ENCODE results near the gene SIPA1.

Gene SIPA1

DNA sequence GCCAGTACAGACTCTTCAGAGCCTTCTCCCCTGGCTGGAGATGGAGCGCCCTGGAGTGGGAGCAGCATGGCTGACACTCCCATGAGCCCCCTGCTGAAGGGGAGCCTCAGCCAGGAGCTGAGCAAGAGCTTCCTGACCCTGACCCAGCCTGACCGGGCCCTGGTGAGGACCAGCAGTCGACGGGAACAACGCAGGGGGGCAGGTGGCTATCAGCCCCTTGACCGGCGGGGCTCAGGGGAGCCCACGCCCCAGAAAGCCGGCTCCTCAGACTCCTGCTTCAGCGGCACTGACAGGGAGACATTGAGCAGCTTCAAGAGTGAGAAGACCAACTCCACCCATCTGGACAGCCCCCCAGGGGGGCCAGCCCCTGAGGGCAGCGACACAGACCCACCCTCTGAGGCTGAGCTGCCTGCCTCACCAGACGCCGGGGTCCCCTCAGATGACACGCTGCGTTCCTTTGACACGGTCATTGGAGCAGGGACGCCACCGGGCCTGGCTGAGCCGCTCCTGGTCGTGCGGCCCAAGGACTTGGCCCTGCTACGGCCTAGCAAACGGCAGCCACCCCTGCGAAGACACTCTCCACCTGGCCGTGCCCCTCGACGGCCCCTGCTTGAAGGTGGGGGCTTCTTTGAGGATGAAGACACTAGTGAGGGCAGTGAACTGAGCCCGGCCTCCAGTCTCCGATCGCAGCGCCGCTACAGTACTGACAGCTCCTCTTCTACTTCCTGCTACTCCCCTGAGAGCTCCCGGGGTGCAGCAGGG lies 19.7 kb upstream of the SIPA1 start:
- TF ChIP-seq, protein P1, sequence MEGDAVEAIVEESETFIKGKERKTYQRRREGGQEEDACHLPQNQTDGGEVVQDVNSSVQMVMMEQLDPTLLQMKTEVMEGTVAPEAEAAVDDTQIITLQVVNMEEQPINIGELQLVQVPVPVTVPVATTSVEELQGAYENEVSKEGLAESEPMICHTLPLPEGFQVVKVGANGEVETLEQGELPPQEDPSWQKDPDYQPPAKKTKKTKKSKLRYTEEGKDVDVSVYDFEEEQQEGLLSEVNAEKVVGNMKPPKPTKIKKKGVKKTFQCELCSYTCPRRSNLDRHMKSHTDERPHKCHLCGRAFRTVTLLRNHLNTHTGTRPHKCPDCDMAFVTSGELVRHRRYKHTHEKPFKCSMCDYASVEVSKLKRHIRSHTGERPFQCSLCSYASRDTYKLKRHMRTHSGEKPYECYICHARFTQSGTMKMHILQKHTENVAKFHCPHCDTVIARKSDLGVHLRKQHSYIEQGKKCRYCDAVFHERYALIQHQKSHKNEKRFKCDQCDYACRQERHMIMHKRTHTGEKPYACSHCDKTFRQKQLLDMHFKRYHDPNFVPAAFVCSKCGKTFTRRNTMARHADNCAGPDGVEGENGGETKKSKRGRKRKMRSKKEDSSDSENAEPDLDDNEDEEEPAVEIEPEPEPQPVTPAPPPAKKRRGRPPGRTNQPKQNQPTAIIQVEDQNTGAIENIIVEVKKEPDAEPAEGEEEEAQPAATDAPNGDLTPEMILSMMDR (IDR thresholded peaks at IDR 0.05; ENCODE audit: extremely low read depth, insufficient read depth, missing control alignments): no peak
- in situ Hi-C loops (cut with MboI; ENCODE audit: low pct_unique_long_range_greater_than_20kb, low sequenced_read_pairs, unreplicated experiment): no loop called here

GRCh38 chr11:65618763-65619162 lies 19.1 kb upstream of the SIPA1 start:
- no peak for DNase-seq (ENCODE audit: low spot score)
- TF ChIP-seq, protein P1 (IDR thresholded peaks at IDR 0.05; ENCODE audit: extremely low read depth, insufficient read depth, missing control alignments): no peak
- in situ Hi-C loops (cut with MboI; ENCODE audit: low pct_unique_long_range_greater_than_20kb, low sequenced_read_pairs, unreplicated experiment): no loop called here

More for the DNA sequence above, 19.7 kb upstream of the SIPA1 start:
- DNase-seq (ENCODE audit: low spot score): no peak

DNA sequence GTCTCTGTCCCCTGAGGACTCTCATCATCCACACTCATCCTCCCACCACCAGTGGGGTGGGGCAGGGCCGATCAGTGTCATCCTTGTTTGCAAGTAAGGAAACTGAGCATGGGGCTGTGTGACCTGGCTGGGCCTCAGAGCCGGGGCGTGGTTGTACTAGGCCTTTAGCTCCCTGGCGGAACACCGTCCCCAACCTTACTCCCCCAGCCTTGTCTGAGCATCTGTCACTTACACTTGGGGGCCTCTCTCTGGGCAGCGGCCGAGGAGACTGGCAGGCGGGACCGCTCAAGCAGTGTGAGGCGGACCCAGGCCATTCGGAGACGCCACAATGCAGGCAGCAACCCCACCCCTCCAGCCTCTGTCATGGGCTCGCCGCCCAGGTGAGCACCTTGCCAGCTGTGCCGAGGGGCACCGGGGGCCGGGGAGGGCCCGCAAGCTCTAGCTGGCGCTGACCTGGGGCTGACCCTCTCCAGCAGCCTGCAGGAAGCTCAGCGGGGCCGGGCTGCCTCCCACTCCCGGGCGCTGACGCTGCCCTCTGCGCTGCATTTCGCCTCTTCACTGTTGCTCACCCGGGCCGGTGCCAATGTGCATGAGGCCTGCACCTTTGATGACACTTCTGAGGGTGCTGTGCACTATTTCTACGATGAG lies 18.5 kb upstream of the SIPA1 start:
- in situ Hi-C loops (cut with MboI; ENCODE audit: low pct_unique_long_range_greater_than_20kb, low sequenced_read_pairs, unreplicated experiment): no loop called here
- no peak for DNase-seq (ENCODE audit: low spot score)
- TF ChIP-seq, protein P1 (IDR thresholded peaks at IDR 0.05; ENCODE audit: extremely low read depth, insufficient read depth, missing control alignments): no peak

GRCh38 chr11:65620666-65621065 lies 17.2 kb upstream of the SIPA1 start:
- DNase-seq (ENCODE audit: low spot score): no peak
- TF ChIP-seq, protein P1 (IDR thresholded peaks at IDR 0.05; ENCODE audit: extremely low read depth, insufficient read depth, missing control alignments): no peak
- in situ Hi-C loops (cut with MboI; ENCODE audit: low pct_unique_long_range_greater_than_20kb, low sequenced_read_pairs, unreplicated experiment): no loop called here

- in situ Hi-C loops (cut with MboI; ENCODE audit: low pct_unique_long_range_greater_than_20kb, low sequenced_read_pairs, unreplicated experiment): no loop called here
- no peak for DNase-seq (ENCODE audit: low spot score)
- TF ChIP-seq, protein P1 (IDR thresholded peaks at IDR 0.05; ENCODE audit: extremely low read depth, insufficient read depth, missing control alignments): no peak
These were observed 16.4 kb upstream of the SIPA1 start for GRCh38 chr11:65621460-65621859.

DNA sequence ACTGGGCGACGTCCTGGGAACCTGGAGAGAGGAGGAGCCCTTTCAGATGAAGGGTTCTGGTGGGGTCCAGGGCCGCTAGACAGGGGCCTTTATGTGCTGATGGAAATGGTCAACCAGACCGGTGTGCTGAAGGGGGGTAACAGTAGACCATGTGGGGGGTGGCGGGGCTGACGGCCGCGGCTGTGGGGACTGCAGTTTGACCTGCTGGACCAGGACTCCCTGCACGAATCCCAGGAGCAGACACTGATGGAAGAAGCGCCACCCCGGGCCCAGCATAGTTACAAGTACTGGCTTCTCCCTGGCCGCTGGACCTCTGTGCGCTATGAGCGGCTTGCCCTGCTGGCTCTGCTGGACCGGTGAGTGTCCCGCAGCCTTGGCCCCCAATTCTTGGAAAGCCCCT lies 15.9 kb upstream of the SIPA1 start:
- TF ChIP-seq, protein P1 (IDR thresholded peaks at IDR 0.05; ENCODE audit: extremely low read depth, insufficient read depth, missing control alignments): no peak
- no peak for DNase-seq (ENCODE audit: low spot score)
- in situ Hi-C loops (cut with MboI; ENCODE audit: low pct_unique_long_range_greater_than_20kb, low sequenced_read_pairs, unreplicated experiment): no loop called here

Data from GM13977 (cell line).